ENCODE data around the gene RFX1.

DNA sequence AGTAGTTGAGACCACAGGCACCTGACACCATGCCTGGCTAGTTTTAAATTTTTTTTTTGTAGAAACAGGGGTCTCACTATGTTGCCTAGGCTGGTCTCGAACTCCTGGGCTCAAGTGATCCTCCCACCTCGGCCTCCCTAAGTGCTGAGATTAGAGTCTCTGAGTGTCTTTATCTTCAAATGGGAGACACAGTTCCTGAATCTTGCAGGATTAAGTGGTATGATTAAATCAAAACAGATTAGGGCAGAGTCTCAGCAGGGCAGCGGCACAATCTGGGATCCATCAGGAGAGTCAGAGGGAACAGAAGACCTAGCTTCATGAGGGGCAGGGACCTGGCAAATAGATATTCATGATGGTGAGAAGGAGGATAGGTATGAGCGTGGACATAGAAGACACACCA lies 22.8 kb upstream of the RFX1 start:
- TF ChIP-seq, protein P1, sequence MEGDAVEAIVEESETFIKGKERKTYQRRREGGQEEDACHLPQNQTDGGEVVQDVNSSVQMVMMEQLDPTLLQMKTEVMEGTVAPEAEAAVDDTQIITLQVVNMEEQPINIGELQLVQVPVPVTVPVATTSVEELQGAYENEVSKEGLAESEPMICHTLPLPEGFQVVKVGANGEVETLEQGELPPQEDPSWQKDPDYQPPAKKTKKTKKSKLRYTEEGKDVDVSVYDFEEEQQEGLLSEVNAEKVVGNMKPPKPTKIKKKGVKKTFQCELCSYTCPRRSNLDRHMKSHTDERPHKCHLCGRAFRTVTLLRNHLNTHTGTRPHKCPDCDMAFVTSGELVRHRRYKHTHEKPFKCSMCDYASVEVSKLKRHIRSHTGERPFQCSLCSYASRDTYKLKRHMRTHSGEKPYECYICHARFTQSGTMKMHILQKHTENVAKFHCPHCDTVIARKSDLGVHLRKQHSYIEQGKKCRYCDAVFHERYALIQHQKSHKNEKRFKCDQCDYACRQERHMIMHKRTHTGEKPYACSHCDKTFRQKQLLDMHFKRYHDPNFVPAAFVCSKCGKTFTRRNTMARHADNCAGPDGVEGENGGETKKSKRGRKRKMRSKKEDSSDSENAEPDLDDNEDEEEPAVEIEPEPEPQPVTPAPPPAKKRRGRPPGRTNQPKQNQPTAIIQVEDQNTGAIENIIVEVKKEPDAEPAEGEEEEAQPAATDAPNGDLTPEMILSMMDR (IDR thresholded peaks at IDR 0.05; ENCODE audit: low read depth, low read length, poor library complexity, severe bottlenecking), result no peak
- TF ChIP-seq EZH2phosphoT487 (IDR thresholded peaks at IDR 0.05; ENCODE audit: borderline replicate concordance, low read length), result no peak

Measured in DOHH2 (cell line).